A549 (cell line): Measurements from ENCODE around the gene AP1M1. TPM values are rescaled to one million over a fixed set of nuclear protein-coding genes. Genes with fewer than 3 reads are reported as not detected.

Experiments
- ATAC-seq, 2 experiments: fragments of 200-7000 bp in 1 of 2; fragments of >200 bp in 1 of 2; cut with Nextera tagmentation in 1 of 2; cut with Tn5 transposase in 1 of 2; 3 replicates each; pipeline versions ENCODE4 v1.8.0 to v1.9.1; 2018 to 2020; ENCODE audit warnings: mild to moderate bottlenecking in 1 of 2, moderate library complexity in 1 of 2
- CTCF ChIA-PET: fragments of 300-600 bp; sonication (Branson Sonifier 250); formaldehyde crosslinking; extraction: SDS; loops from one replicate; lab custom pipeline; 2021; ENCODE audit warnings: antibody characterized with exemption, inconsistent platforms; lab: Yijun Ruan, JAX
- POLR2A ChIA-PET: fragments of 350-600 bp; formaldehyde crosslinking; extraction: SDS; loops from one replicate; lab custom pipeline; 2021; ENCODE audit warnings: antibody characterized with exemption, inconsistent platforms; lab: Yijun Ruan, JAX
- DNase-seq, 2 experiments: peaks; one replicate each; pipeline versions ENCODE4 v3.0.0 to v3.0.0-alpha.2; 2011 to 2016; ENCODE audit warnings: low read depth in 1 of 2, low spot score in 1 of 2
- FAIRE-seq: peaks from 2 replicates; lab custom pipeline; 2011; peaks lifted over from hg19 to GRCh38; lab: Jason Lieb, UNC
- H3K27ac ChIP-seq, 2 experiments: fragments of >200 bp; sonication (Bioruptor Twin); formaldehyde crosslinking; 3 replicates each; pipeline ENCODE4 v1.5.1; 2016 to 2017
- H3K4me1 ChIP-seq: fragments of >200 bp; sonication (Bioruptor Twin); formaldehyde crosslinking; 3 replicates; pipeline ENCODE4 v1.6.1; 2016
- H3K4me2 ChIP-seq: fragments of >200 bp; sonication (Bioruptor Twin); formaldehyde crosslinking; 3 replicates; pipeline ENCODE4 v1.6.1; 2016
- H3K4me3 ChIP-seq: fragments of >200 bp; sonication (Bioruptor Twin); formaldehyde crosslinking; 3 replicates; pipeline ENCODE4 v1.5.1; 2016
- H3K9me3 ChIP-seq: fragments of >200 bp; sonication (Bioruptor Twin); formaldehyde crosslinking; 3 replicates; pipeline ENCODE4 v1.6.1; 2016
- CBX2 ChIP-seq: fragments of 200-600 bp; sonication (generic); IDR thresholded peaks from 2 replicates; pipeline ENCODE4 v1.6.1; 2016; ENCODE audit warnings: low read depth, mild to moderate bottlenecking, borderline replicate concordance
- CBX8 ChIP-seq: fragments of 200-600 bp; sonication (generic); IDR thresholded peaks from 2 replicates; pipeline ENCODE4 v1.6.1; 2016
- CHD4 ChIP-seq: fragments of 200-600 bp; sonication (generic); IDR thresholded peaks from 2 replicates; pipeline ENCODE4 v1.6.1; 2016; ENCODE audit warnings: antibody characterized with exemption, mild to moderate bottlenecking, borderline replicate concordance
- CTCF ChIP-seq: fragments of >200 bp; sonication (Bioruptor Twin); formaldehyde crosslinking; IDR thresholded peaks from 3 replicates; pipeline ENCODE4 v1.5.1; 2016
- EHMT2 ChIP-seq: fragments of 200-600 bp; sonication (generic); IDR thresholded peaks from 2 replicates; pipeline ENCODE4 v1.6.1; 2016; ENCODE audit warnings: antibody characterized with exemption, low read depth, mild to moderate bottlenecking, moderate library complexity
- ELK1 ChIP-seq: fragments of 150-350 bp; IDR thresholded peaks from 2 replicates; pipeline ENCODE4 v1.6.1; 2014; ENCODE audit warnings: low read depth, mild to moderate bottlenecking, low read length
- EP300 ChIP-seq, 2 experiments: fragments of >200 bp; sonication (Bioruptor Twin); formaldehyde crosslinking; IDR thresholded peaks; 2 replicates in 1 of 2; 3 replicates in 1 of 2; pipeline ENCODE4 v1.6.1; 2016 to 2017
- HDAC2 ChIP-seq: fragments of 200-600 bp; sonication (generic); IDR thresholded peaks from 2 replicates; pipeline ENCODE4 v1.6.1; 2016
- HMGXB4 ChIP-seq: fragments of 250-450 bp; sonication (Bioruptor Pico); IDR thresholded peaks from 2 replicates; pipeline ENCODE4 v1.5.0; 2021; ENCODE audit warnings: mild to moderate bottlenecking, moderate library complexity, borderline replicate concordance
- HOXB13 ChIP-seq: fragments of 250-450 bp; sonication (Bioruptor Pico); IDR thresholded peaks from 2 replicates; pipeline ENCODE4 v1.5.0; 2020; ENCODE audit warnings: low read depth, mild to moderate bottlenecking, moderate library complexity
- HOXB5 ChIP-seq: fragments of 250-450 bp; sonication (Bioruptor Pico); IDR thresholded peaks from 2 replicates; pipeline ENCODE4 v1.5.0; 2020; ENCODE audit warnings: mild to moderate bottlenecking, moderate library complexity
- JUN ChIP-seq, 2 experiments: fragments of >200 bp; sonication (Bioruptor Twin); formaldehyde crosslinking; IDR thresholded peaks; 2 replicates in 1 of 2; 3 replicates in 1 of 2; pipeline ENCODE4 v1.6.1; 2016 to 2017
- KDM1A ChIP-seq: fragments of 200-600 bp; sonication (generic); IDR thresholded peaks from 2 replicates; pipeline ENCODE4 v1.6.1; 2016; ENCODE audit warnings: low read depth, mild to moderate bottlenecking
- KDM5A ChIP-seq: fragments of 200-600 bp; sonication (generic); IDR thresholded peaks from 2 replicates; pipeline ENCODE4 v1.6.1; 2016; ENCODE audit warnings: antibody characterized with exemption, mild to moderate bottlenecking
- MAFK ChIP-seq: fragments of 450-650 bp; IDR thresholded peaks from 2 replicates; pipeline ENCODE4 v1.6.1; 2014; ENCODE audit not compliant: partially characterized antibody
- NPAS2 ChIP-seq: fragments of 250-450 bp; sonication (Bioruptor Pico); IDR thresholded peaks from 2 replicates; pipeline ENCODE4 v1.8.0; 2022; ENCODE audit warnings: mild to moderate bottlenecking, moderate library complexity, borderline replicate concordance
- PHF8 ChIP-seq: fragments of 200-600 bp; sonication (generic); IDR thresholded peaks from 2 replicates; pipeline ENCODE4 v1.6.1; 2016; ENCODE audit warnings: low read depth, mild to moderate bottlenecking, antibody characterized with exemption, moderate library complexity, borderline replicate concordance
- POLR2A ChIP-seq: IDR thresholded peaks from 2 replicates; pipeline ENCODE4 v1.6.1; 2012; ENCODE audit warnings: mild to moderate bottlenecking, low read length
- POLR2AphosphoS2 ChIP-seq: conservative IDR thresholded peaks from 2 replicates; pipeline ENCODE4 v1.6.1; 2012; ENCODE audit warnings: low read length, improper control_type of control experiment, inconsistent platforms
- RARB ChIP-seq: fragments of 250-450 bp; sonication (Bioruptor Pico); IDR thresholded peaks from 2 replicates; pipeline ENCODE4 v1.8.0; 2021; ENCODE audit warnings: mild to moderate bottlenecking, moderate library complexity
- RFX5 ChIP-seq: fragments of 450-650 bp; IDR thresholded peaks from 2 replicates; pipeline ENCODE4 v1.7.1; 2014; ENCODE audit warnings: antibody characterized with exemption, mild to moderate bottlenecking, moderate library complexity
- SMC3 ChIP-seq: fragments of >200 bp; sonication (Bioruptor Twin); formaldehyde crosslinking; IDR thresholded peaks from 3 replicates; pipeline ENCODE4 v1.6.1; 2018; ENCODE audit warnings: inconsistent platforms
- SREBF2 ChIP-seq: fragments of 450-650 bp; IDR thresholded peaks from 2 replicates; pipeline ENCODE4 v1.6.1; 2014; ENCODE audit warnings: mild to moderate bottlenecking, moderate library complexity
- USF2 ChIP-seq: fragments of 450-650 bp; IDR thresholded peaks from 2 replicates; pipeline ENCODE4 v1.6.1; 2014; ENCODE audit warnings: antibody characterized with exemption
- ZNF302 ChIP-seq: fragments of 250-450 bp; sonication (Bioruptor Pico); IDR thresholded peaks from 2 replicates; pipeline ENCODE4 v1.9.0; 2021; ENCODE audit warnings: inconsistent platforms, mild to moderate bottlenecking, moderate library complexity
- WGBS: methylation state at CpG from one replicate; pipeline ENCODE4 v1.1.6; 2017; ENCODE audit errors: missing lambda C conversion rate; 5-methylcytosine and 5-hydroxymethylcytosine counted together
- polyA plus RNA-seq, 4 experiments: library from polyadenylated mRNA; depleted of rRNA in 3 of 4; stranded (reverse); fragments of >200 nt; fragmentation: RNase III in 1 of 4; extraction: RNeasy Plus Mini Kit Qiagen cat#74134 plus additional on column Dnase treatment in 1 of 4; gene quantifications; 2 replicates in 3 of 4; 3 replicates in 1 of 4; pipeline ENCODE4 v1.2.3, GENCODE V29; 2011 to 2017

Gene AP1M1
- polyA plus RNA-seq, 2 of the 4 experiments (the other 2 are of a cell fraction): 42.5 to 63.0 TPM

- no peak for ATAC-seq
- FAIRE-seq: no peak
- 83% methylated on average over 1 of the region's 1 CpG for WGBS
- Histone ChIP-seq H3K4me3 (no peak overlapping the region), H3K4me2 (no peak overlapping the region), H3K4me1 (peaks cover 18% of the 10 kb centered on the region)
- ChIA-PET CTCF (no interaction called here), POLR2A (no interaction called here)
- TF ChIP-seq NPAS2 (CRISPR knock-in tag) (no peak), KDM1A (no peak), KDM5A (no peak), JUN (IDR thresholded peaks at IDR 0.05) (no peak), HMGXB4 (CRISPR knock-in tag) (no peak), HDAC2 (no peak), CBX2 (no peak), POLR2AphosphoS2 (no peak), POLR2A (no peak), EP300 (IDR thresholded peaks at IDR 0.05) (no peak), CHD4 (no peak), RARB (no peak), SREBF2 (no peak), ZNF302 (CRISPR knock-in tag) (no peak), CTCF (no peak), HOXB13 (CRISPR knock-in tag) (no peak), PHF8 (no peak), MAFK (no peak)
- TF ChIP-seq, all 56 proteins: peak for 0
- DNase-seq: no peak
- H3K9me3 ChIP-seq: no peaks in the 10 kb centered on the region
- no peak overlapping the region for H3K27ac ChIP-seq
Measured at GRCh38 chr19:16166417-16166816, 31.3 kb upstream of the AP1M1 start.

- no peak overlapping the region for H3K4me3 ChIP-seq
- H3K27ac ChIP-seq: no peak overlapping the region
- POLR2A ChIA-PET: no interaction called here
- CTCF ChIA-PET: no interaction called here
- no peaks in the 10 kb centered on the region for H3K9me3 ChIP-seq
- H3K4me1 ChIP-seq: peaks cover 14% of the 10 kb centered on the region; the same call in 2 of the 3 replicates
- WGBS: 71% methylated on average over 5 of the region's 5 CpGs
- no peak overlapping the region for H3K4me2 ChIP-seq
- no peak for DNase-seq
- no peak for TF ChIP-seq RFX5
- TF ChIP-seq CBX8: no peak
- TF ChIP-seq HOXB5 (CRISPR knock-in tag): no peak
- TF ChIP-seq EHMT2: no peak
- no peak for TF ChIP-seq USF2
- TF ChIP-seq ELK1: no peak
- no peak for TF ChIP-seq MAFK
- no peak for TF ChIP-seq SMC3
- FAIRE-seq: no peak
- ATAC-seq: no peak
Measured at GRCh38 chr19:16167055-16167454, 30.7 kb upstream of the AP1M1 start.
